ENCODE measurements around the gene TSFM. TPM values are rescaled to one million over a fixed set of nuclear protein-coding genes. Genes with fewer than 3 reads are reported as not detected.

The TSFM gene
- total and polyA plus RNA-seq, 2 of the 13 experiments (the other 11 are each of a cell fraction or from before 2014, with no cell fraction given), result 29.8 to 68.3 TPM

DNA sequence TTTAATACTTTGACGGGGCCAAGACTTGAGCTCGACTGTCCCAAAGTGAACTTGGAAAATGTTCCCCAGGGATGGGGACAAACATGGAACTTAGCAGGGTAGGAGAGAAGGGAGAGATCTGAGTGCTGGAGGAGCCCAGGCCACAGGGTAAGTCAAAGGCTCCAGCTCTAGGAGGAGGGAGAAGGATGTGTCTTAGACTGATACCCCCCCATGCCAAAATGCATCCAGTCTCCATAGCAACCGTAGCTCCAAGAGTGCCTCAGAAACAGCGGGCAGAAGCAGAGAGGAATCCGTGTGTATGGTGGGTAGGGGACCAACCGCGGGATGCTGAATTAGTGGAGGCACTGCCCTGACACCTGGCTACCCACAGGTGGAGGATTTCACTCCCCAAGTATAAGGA is 43.2 kb upstream of the TSFM start (continued):
- TF ChIP-seq ZNF12 (CRISPR knock-in tag; IDR thresholded peaks at IDR 0.05) (no peak), ZNF350 (CRISPR knock-in tag; IDR thresholded peaks at IDR 0.05; ENCODE audit: borderline replicate concordance, low read depth) (no peak), TBL1XR1 (IDR thresholded peaks at IDR 0.05; ENCODE audit: borderline replicate concordance, low read length, partially characterized antibody) (no peak), NR2F1 (CRISPR knock-in tag; IDR thresholded peaks at IDR 0.05) (no peak), NFYB (CRISPR knock-in tag; IDR thresholded peaks at IDR 0.05) (no peak), AHR (CRISPR knock-in tag; IDR thresholded peaks at IDR 0.05) (no peak)
- TF ChIP-seq, protein P1, sequence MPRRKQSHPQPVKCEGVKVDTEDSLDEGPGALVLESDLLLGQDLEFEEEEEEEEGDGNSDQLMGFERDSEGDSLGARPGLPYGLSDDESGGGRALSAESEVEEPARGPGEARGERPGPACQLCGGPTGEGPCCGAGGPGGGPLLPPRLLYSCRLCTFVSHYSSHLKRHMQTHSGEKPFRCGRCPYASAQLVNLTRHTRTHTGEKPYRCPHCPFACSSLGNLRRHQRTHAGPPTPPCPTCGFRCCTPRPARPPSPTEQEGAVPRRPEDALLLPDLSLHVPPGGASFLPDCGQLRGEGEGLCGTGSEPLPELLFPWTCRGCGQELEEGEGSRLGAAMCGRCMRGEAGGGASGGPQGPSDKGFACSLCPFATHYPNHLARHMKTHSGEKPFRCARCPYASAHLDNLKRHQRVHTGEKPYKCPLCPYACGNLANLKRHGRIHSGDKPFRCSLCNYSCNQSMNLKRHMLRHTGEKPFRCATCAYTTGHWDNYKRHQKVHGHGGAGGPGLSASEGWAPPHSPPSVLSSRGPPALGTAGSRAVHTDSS (CRISPR knock-in tag; conservative IDR thresholded peaks at IDR 0.05), result no peak
- TF ChIP-seq, protein P2, sequence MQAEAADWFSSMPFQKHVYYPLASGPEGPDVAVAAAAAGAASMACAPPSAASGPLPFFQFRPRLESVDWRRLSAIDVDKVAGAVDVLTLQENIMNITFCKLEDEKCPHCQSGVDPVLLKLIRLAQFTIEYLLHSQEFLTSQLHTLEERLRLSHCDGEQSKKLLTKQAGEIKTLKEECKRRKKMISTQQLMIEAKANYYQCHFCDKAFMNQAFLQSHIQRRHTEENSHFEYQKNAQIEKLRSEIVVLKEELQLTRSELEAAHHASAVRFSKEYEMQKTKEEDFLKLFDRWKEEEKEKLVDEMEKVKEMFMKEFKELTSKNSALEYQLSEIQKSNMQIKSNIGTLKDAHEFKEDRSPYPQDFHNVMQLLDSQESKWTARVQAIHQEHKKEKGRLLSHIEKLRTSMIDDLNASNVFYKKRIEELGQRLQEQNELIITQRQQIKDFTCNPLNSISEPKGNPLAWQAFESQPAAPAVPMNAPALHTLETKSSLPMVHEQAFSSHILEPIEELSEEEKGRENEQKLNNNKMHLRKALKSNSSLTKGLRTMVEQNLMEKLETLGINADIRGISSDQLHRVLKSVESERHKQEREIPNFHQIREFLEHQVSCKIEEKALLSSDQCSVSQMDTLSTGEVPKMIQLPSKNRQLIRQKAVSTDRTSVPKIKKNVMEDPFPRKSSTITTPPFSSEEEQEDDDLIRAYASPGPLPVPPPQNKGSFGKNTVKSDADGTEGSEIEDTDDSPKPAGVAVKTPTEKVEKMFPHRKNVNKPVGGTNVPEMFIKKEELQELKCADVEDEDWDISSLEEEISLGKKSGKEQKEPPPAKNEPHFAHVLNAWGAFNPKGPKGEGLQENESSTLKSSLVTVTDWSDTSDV (CRISPR knock-in tag; IDR thresholded peaks at IDR 0.05), result no peak

DNA sequence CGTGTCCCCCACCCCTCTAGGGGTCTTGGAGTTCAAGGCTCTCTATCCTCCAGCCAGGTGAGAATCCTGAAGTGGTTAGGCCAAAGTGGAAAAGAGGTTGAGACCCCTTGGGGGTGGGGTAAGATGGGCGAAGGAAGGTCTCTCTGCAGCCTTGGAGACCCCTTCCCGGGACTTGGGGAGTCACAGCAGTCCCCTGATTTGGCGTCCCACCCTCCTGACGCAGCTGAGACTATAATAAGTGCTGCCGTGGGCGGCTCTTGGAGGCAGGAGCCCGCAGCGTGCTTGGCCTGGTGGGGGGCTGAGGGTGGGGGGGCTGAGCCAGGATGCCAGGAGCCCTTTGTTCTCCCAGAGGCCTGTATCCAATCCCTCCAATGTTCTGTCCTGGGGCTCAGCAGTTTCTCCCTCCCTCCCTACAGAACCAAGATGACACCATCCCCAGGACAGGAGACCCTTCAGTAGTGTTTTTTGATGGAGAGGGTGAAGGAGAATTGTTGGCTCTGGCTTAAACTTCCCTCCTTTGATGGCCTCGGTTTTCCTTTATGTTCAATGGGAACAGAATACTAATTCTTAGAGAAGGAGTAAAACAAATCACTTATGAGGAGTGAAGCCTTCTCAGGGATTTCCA is 42.6 kb upstream of the TSFM start:
- peaks cover 12 to 44% of the 10 kb centered on the region in 2 experiments; a peak in 4 of 5 replicates for H3K27me3 ChIP-seq (ENCODE audit: control insufficient read depth in 1 of 2, insufficient read depth in 2 of 2, low read length in 2 of 2)
- in situ Hi-C loops (cut with HindIII; ENCODE audit: extremely low pct_ligation_motif_present, low pct_unique_long_range_greater_than_20kb), result no loop called here
- ChIA-PET POLR2A (no interaction called here), CTCF (ENCODE audit: low intra/inter-chr PET ratio, low total read pairs) (no interaction called here)
- H3K9ac ChIP-seq (ENCODE audit: insufficient read depth, low read depth, low read length), result no peak overlapping the region
- ATAC-seq, result no peak
- no peak overlapping the region for H3K4me2 ChIP-seq (ENCODE audit: low read depth, low read length)
- H3K4me3 ChIP-seq (replicated peaks in 1 of 3; ENCODE audit: insufficient read depth in 1 of 3, low read depth in 2 of 3, low read length in 3 of 3), result no peak overlapping the region
- no peaks in the 10 kb centered on the region for H3K9me3 ChIP-seq (ENCODE audit: low read length)
- 3% methylated on average over 2 of the region's 10 CpGs for WGBS (ENCODE audit: low lambda C conversion rate)
- no peaks in the 10 kb centered on the region for H3K36me3 ChIP-seq (replicated peaks in 1 of 2; ENCODE audit: control insufficient read depth in 1 of 2, insufficient read depth in 2 of 2, low read length in 2 of 2)
- intact Hi-C loops (cut with micrococcal nuclease; ENCODE audit: unreplicated experiment), result loop anchor here (5.0 kb wide), 2 partner anchors 48 to 158 kb away; partner anchors contain the start of gene OS9
- H3K79me2 ChIP-seq (ENCODE audit: insufficient read depth, low read length), result no peaks in the 10 kb centered on the region
- TF ChIP-seq, protein P3, sequence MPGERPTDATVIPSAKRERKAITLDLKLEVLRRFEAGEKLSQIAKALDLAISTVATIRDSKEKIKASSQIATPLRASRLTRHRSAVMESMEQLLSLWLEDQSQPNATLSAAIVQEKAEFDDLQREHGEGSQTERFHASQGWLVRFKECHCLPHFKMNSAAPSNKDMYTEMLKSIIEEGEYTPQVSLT (CRISPR knock-in tag; IDR thresholded peaks at IDR 0.05; ENCODE audit: borderline replicate concordance, low read depth), result no peak
- no peak for DNase-seq (ENCODE audit: low spot score)
- H4K20me1 ChIP-seq (ENCODE audit: insufficient read depth, low read length), result no peaks in the 10 kb centered on the region
- peaks cover 59% of the 10 kb centered on the region for H3K4me1 ChIP-seq (ENCODE audit: insufficient read depth, low read length)
- no peak overlapping the region for H2AFZ ChIP-seq (ENCODE audit: low read length)
- H3K27ac ChIP-seq (ENCODE audit: extremely low read length, insufficient read depth, low read length), result no peak overlapping the region
- no TSS peak for BruUV-seq (replicated peaks)
- FAIRE-seq, result no peak
